ENCODE results near the gene BCL2L1.

The BCL2L1 gene

GRCh38 chr20:31708736-31709534, 13.7 kb downstream of the BCL2L1 start:
- DNase-seq (ENCODE audit: low read depth): no peak

GRCh38 chr20:31707994-31708735, 14.5 kb downstream of the BCL2L1 start:
- DNase-seq (ENCODE audit: low read depth): no peak

- no peak for DNase-seq (ENCODE audit: low read depth)
Observed at GRCh38 chr20:31707258-31707615, 15.4 kb downstream of the BCL2L1 start.

DNA sequence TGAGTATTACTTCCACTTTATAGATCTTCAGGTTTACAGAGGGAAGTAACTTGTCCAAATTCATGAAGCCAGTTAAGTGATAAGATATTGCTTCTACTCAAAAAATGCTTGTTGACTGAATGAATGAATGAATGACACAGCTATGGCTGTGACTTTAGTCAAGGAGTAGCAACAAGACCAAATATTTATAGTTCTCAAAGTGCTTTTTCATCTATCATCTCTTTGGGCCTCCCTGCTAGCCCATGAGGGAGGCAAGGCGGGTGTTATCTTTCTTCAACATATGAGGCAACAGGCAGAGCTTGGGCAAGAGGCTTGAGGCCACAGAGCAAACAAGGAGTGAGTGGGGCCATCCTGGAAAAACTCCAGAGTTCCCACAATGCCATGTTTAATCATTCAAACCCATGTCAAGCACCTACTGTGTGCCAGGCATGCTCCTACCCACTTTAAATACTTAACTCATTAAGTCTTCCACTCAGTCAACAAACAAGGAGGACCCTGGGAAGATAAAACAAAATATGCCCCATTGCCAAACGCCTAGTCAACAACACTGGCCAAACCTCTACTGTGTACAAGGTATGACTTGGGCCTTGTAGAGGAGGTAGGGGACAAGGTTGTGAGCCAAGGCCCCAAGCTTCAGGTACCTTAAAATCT, 15.9 kb downstream of the BCL2L1 start:
- DNase-seq (ENCODE audit: low read depth): no peak

GRCh38 chr20:31705598-31706597, 16.8 kb downstream of the BCL2L1 start:
- no peak for DNase-seq (ENCODE audit: low read depth)

GRCh38 chr20:31705191-31705590, 17.5 kb downstream of the BCL2L1 start:
- no peak for DNase-seq (ENCODE audit: low read depth)

GRCh38 chr20:31704225-31705119, 18.2 kb downstream of the BCL2L1 start:
- DNase-seq (ENCODE audit: low read depth): no peak

GRCh38 chr20:31701591-31701990, 21.1 kb downstream of the BCL2L1 start:
- DNase-seq (ENCODE audit: low read depth): no peak

GRCh38 chr20:31700747-31701146, 21.9 kb downstream of the BCL2L1 start:
- no peak for DNase-seq (ENCODE audit: low read depth)

DNA sequence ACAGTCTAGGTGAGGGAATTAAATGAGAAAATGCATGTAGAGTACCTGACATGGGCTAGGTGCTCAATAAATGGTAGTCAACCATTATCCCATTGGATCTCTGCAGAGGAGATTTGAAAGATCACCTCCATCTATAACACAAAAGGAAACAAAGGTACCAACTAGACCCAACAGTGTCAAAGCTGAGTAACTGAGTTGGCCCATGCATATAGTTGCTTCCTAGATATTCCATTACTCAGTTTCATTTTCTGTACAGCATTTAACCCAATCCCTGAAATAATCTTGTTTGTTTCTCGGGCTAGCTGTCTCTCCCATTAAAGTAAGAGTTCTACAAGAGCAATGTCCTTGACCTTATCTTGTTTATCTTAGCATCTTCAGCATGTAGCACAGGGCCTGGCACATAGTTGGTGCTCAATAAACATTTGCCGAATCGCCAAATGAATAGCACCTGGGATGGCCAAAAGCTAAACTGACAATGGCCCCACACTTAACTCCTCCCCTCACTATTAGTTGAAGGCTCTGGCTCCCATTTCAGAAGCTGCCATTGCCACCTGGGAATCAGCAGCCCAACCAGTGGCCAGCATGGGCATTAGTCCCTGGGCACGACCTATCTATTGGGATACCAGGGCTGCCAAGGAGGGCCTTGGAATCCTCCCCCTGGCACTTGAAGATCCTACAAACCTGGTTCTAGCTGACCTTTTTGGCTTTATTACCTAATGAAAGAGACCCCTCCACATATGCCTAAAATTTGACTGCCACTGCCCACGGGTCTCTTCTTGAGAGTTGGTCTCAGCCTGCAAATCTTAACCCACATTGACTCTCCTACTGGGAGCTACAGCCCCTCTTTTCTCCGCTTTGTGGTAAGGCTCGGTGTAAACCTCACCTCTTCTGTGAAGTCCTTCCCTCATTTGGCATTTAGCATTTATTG, 22.6 kb downstream of the BCL2L1 start:
- no peak for DNase-seq (ENCODE audit: low read depth)

DNA sequence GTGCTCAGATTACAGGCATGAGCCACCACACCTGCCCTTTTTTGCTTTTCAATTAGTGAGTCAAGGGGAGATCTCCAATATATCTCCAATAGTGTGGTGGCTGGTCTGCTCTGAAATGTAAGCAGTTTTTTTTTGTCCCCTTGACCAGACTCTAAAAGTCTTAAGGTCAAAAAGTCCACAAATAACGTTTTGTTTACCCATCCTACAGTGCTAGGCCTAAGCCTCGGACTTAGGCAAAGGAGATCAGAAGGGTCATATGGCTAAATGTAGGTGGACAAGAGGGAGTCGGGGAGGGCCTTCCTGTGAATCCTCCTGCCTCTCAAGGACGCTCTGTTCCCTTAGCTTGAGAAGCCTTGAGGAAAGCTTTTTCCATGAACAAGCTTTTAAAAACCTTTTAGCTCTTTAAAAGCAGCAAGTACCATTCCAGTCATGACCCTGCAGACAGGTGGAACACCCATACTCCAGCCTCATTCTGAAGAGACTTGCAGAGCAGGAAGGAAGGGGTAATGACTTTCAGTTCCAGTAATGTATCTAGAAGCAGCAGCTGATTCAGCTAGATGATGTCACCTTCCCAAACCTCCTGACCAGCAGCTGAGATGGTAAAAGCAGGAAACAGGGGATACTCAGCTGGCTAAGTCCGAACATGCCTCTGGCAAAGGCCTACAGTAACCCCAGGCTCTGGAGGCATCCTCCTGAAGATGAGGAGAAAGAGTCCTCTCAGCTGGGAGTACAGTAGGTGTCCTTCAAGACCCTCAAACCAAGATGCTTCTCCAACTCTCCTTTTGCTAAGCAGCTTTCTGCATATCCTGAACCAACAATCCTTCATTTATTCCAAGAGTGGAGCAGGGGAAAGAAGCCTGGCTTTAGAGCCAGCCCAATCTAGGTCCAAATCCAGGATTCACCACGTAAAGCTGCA, 23.6 kb downstream of the BCL2L1 start:
- no peak for DNase-seq (ENCODE audit: low read depth)

- DNase-seq (ENCODE audit: low read depth): no peak
Observed at GRCh38 chr20:31698243-31698802, 24.3 kb downstream of the BCL2L1 start.

DNA sequence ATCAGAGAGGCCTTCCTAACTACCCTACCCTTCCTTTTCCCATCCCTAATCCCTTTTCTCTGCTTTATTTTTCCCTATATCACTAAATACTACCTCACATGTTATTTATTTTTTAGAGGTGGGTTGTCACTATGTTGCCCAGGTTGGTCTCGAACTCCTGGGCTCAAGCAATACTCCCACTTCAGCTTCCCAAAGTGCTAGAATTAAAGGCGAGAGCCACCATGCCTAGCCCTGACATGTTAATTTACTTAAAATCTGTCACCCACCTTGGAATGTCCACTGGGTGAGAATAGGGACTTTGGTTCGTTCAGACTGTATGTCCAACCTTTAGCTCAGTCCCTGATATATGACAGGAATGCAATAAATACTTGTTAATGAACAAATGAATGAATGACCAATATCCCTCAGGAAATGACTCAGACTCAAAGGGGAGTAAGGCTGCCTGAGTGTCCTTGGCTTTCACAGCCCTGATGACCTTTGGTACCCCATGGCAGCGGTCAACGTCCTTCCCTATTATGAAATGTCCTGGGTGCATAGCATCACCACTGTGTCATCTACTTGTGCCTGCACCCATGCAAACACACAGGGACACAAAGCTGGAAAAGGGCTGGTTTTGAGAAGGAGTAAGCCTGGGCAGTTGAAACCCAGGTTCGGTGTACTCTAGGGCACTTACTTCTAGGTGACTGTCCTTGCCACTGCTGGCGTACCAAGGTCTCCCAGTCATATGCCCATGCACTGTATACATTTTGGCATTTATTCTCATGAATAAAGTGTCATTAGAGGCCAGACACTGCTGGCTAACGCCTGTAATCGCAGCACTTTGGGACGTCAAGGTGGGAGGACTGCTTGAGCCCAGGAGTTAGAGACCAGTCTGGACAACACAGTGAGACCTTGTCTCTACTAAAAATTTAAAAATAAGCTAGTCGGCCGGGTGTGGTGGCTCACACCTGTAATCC, 26.5 kb downstream of the BCL2L1 start:
- no peak for DNase-seq (ENCODE audit: low read depth)

GRCh38 chr20:31694842-31695593, 27.6 kb downstream of the BCL2L1 start:
- DNase-seq (ENCODE audit: low read depth): no peak

- no peak for DNase-seq (ENCODE audit: low read depth)
Observed at GRCh38 chr20:31693987-31694661, 28.5 kb downstream of the BCL2L1 start.

DNA sequence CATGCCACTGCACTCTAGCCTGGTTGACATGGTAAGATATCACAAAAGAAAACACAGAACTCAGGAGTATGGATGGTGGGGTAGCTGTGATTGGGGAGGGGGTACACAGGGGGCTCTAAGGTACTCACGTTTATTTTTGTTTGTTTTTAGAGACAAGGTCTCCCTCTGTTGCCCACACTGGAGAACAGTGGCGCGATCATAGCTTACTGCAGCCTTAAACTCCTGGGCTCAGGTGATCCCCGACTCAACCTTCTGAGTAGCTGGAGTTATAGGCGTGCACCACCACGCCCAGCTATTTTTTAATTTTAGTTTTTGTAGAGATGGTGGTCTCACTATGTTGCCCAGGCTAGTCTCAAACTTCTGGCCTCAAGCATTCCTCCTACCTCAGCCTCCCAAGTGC, 29.3 kb downstream of the BCL2L1 start:
- DNase-seq (ENCODE audit: low read depth): no peak
